HepG2 (cell line): Measurements from ENCODE around the gene P2RX5. TPM values are rescaled to one million over a fixed set of nuclear protein-coding genes. Genes with fewer than 3 reads are reported as not detected.
A peak's percentile ranks its signal among the peaks of the same experiment; 100 is the strongest.

Source experiments
- ATAC-seq: fragments of 200-7000 bp; cut with Tn5 transposase; 3 replicates; pipeline ENCODE4 v1.9.1; 2020; ENCODE audit warnings: mild to moderate bottlenecking, moderate library complexity
- BruUV-seq: library from RNA; stranded (reverse); fragments of 400-500 nt; replicated peaks from 2 replicates; lab custom pipeline; 2021; lab: Mats Ljungman, UMichigan
- CTCF ChIA-PET: fragments of 300-600 bp; formaldehyde crosslinking; extraction: SDS; loops from one replicate; lab custom pipeline; 2021; ENCODE audit warnings: low total read pairs, inconsistent platforms, low intra/inter-chr PET ratio; lab: Yijun Ruan, JAX
- POLR2A ChIA-PET: fragments of 350-600 bp; sonication (Branson Sonifier 250); formaldehyde crosslinking; loops from one replicate; lab custom pipeline; 2020; ENCODE audit warnings: antibody characterized with exemption, inconsistent platforms; lab: Yijun Ruan, JAX
- DNase-seq: peaks from one replicate; pipeline ENCODE4 v3.0.0-alpha.2; 2015; ENCODE audit warnings: low spot score
- FAIRE-seq: peaks from 3 replicates; lab custom pipeline; 2011; peaks lifted over from hg19 to GRCh38; lab: Jason Lieb, UNC
- H2AFZ ChIP-seq: one replicate; pipeline ENCODE4 v1.6.1; 2011; ENCODE audit warnings: low read length, inconsistent platforms
- H3K27ac ChIP-seq: fragments of 300-600 bp; 3 replicates; pipeline ENCODE4 v1.8.0; 2011; ENCODE audit warnings: mixed run types, mild to moderate bottlenecking, mixed read lengths, low read length, inconsistent platforms; ENCODE audit not compliant: insufficient read depth; ENCODE audit errors: extremely low read length
- H3K27me3 ChIP-seq, 2 experiments: fragments of 200-600 bp in 1 of 2; 2 replicates in 1 of 2; 3 replicates in 1 of 2; pipeline versions ENCODE4 v1.6.0 to v1.8.0; 2011; ENCODE audit warnings: low read length in 2 of 2, mild to moderate bottlenecking in 2 of 2, moderate library complexity in 2 of 2, inconsistent platforms in 1 of 2; ENCODE audit not compliant: insufficient read depth in 2 of 2, control insufficient read depth in 1 of 2
- H3K36me3 ChIP-seq, 2 experiments: fragments of 200-600 bp in 1 of 2; replicated peaks in 1 of 2; 2 replicates in 1 of 2; 3 replicates in 1 of 2; pipeline versions ENCODE4 v1.5.1 to v1.8.0; 2011; ENCODE audit warnings: low read length in 2 of 2, inconsistent platforms in 1 of 2; ENCODE audit not compliant: insufficient read depth in 2 of 2, control insufficient read depth in 1 of 2
- H3K4me1 ChIP-seq: 2 replicates; pipeline ENCODE4 v1.5.1; 2012; ENCODE audit warnings: low read length, inconsistent platforms; ENCODE audit not compliant: insufficient read depth
- H3K4me2 ChIP-seq: 2 replicates; pipeline ENCODE4 v1.6.0; 2011; ENCODE audit warnings: low read depth, low read length, inconsistent platforms
- H3K4me3 ChIP-seq, 3 experiments: fragments of 200-600 bp in 1 of 3; sonication (generic), shearing (Covaris generic) in 1 of 3; replicated peaks in 1 of 3; 2 replicates each; pipeline ENCODE4 v1.5.1; 2011 to 2016; ENCODE audit warnings: low read length in 3 of 3, inconsistent platforms in 2 of 3, low read depth in 2 of 3, mild to moderate bottlenecking in 2 of 3, control low read depth in 1 of 3, mixed read lengths in 1 of 3; ENCODE audit not compliant: insufficient read depth in 1 of 3
- H3K79me2 ChIP-seq: one replicate; pipeline ENCODE4 v1.6.1; 2011; ENCODE audit warnings: low read length, inconsistent platforms; ENCODE audit not compliant: insufficient read depth
- H3K9ac ChIP-seq: 2 replicates; pipeline ENCODE4 v1.6.0; 2011; ENCODE audit warnings: mild to moderate bottlenecking, low read depth, low read length, inconsistent platforms; ENCODE audit not compliant: insufficient read depth
- H3K9me3 ChIP-seq: 2 replicates; pipeline ENCODE4 v1.5.1; 2012; ENCODE audit warnings: mild to moderate bottlenecking, low read length
- H4K20me1 ChIP-seq: 2 replicates; pipeline ENCODE4 v1.6.0; 2011; ENCODE audit warnings: inconsistent platforms, mild to moderate bottlenecking, low read length, moderate library complexity; ENCODE audit not compliant: insufficient read depth
- CEBPB ChIP-seq: IDR thresholded peaks from 2 replicates; pipeline ENCODE4 v1.6.1; 2011; ENCODE audit warnings: low read depth, low read length, improper control_type of control experiment, borderline replicate concordance
- CREBL2 ChIP-seq: sonication (generic); formaldehyde crosslinking; IDR thresholded peaks from 2 replicates; pipeline ENCODE4 v1.8.1; 2023; ENCODE audit warnings: missing genetic modification reagents, mild to moderate bottlenecking, borderline replicate concordance
- E2F2 ChIP-seq: sonication (generic); formaldehyde crosslinking; IDR thresholded peaks from 2 replicates; pipeline ENCODE4 v1.4.0; 2020; ENCODE audit warnings: missing genetic modification reagents, borderline replicate concordance
- FOXK2 ChIP-seq: fragments of 450-650 bp; IDR thresholded peaks from 2 replicates; pipeline ENCODE4 v1.6.1; 2016
- GABPB1 ChIP-seq: IDR thresholded peaks from 2 replicates; pipeline ENCODE4 v1.6.1; 2016; ENCODE audit warnings: mild to moderate bottlenecking, missing genetic modification reagents, moderate library complexity, missing compliant biosample characterization
- GMEB1 ChIP-seq: sonication (generic); formaldehyde crosslinking; IDR thresholded peaks from 2 replicates; pipeline ENCODE4 v1.5.1; 2020; ENCODE audit warnings: missing genetic modification reagents, mild to moderate bottlenecking, borderline replicate concordance
- HOXD1 ChIP-seq: sonication (generic); formaldehyde crosslinking; IDR thresholded peaks from 2 replicates; pipeline ENCODE4 v1.5.0; 2020; ENCODE audit warnings: missing genetic modification reagents
- KLF9 ChIP-seq: IDR thresholded peaks from 2 replicates; pipeline ENCODE4 v1.6.1; 2016; ENCODE audit warnings: low read depth
- MXD4 ChIP-seq: IDR thresholded peaks from 2 replicates; pipeline ENCODE4 v1.6.1; 2016; ENCODE audit warnings: mild to moderate bottlenecking, missing biosample characterization, missing genetic modification reagents
- NR2F1 ChIP-seq, 2 experiments: fragments of 450-650 bp in 1 of 2; formaldehyde crosslinking in 1 of 2; IDR thresholded peaks; 2 replicates each; pipeline versions ENCODE4 v1.5.0 to v1.6.1; 2016 to 2020; ENCODE audit warnings: mild to moderate bottlenecking in 1 of 2, missing compliant biosample characterization in 1 of 2, missing genetic modification reagents in 1 of 2, moderate library complexity in 1 of 2
- PAX8 ChIP-seq: sonication (generic); formaldehyde crosslinking; IDR thresholded peaks from 2 replicates; pipeline ENCODE4 v1.8.0; 2022; ENCODE audit warnings: mild to moderate bottlenecking, missing genetic modification reagents, borderline replicate concordance
- RCOR2 ChIP-seq: IDR thresholded peaks from 2 replicates; pipeline ENCODE4 v1.6.1; 2016; ENCODE audit warnings: missing biosample characterization, missing genetic modification reagents
- SKI ChIP-seq: fragments of 450-650 bp; IDR thresholded peaks from one replicate; pipeline ENCODE4 v1.6.1; 2018; ENCODE audit warnings: mild to moderate bottlenecking; ENCODE audit not compliant: partially characterized antibody
- SMARCE1 ChIP-seq: fragments of 450-650 bp; IDR thresholded peaks from 2 replicates; pipeline ENCODE4 v1.6.1; 2017; ENCODE audit warnings: borderline replicate concordance
- SP2 ChIP-seq: sonication (generic); formaldehyde crosslinking; IDR thresholded peaks from 2 replicates; pipeline ENCODE4 v1.5.1; 2020; ENCODE audit warnings: mild to moderate bottlenecking, missing genetic modification reagents
- ZNF3 ChIP-seq: IDR thresholded peaks from 2 replicates; pipeline ENCODE4 v1.7.0; 2017; ENCODE audit warnings: inconsistent platforms
- ZNF788 ChIP-seq: sonication (generic); formaldehyde crosslinking; IDR thresholded peaks from 2 replicates; pipeline ENCODE4 v1.5.0; 2020; ENCODE audit warnings: mild to moderate bottlenecking, missing genetic modification reagents, borderline replicate concordance
- ZNF816 ChIP-seq: sonication (generic); formaldehyde crosslinking; IDR thresholded peaks from 2 replicates; pipeline ENCODE4 v1.8.0; 2022; ENCODE audit warnings: missing genetic modification reagents, mild to moderate bottlenecking, borderline replicate concordance
- WGBS: methylation state at CpG from one replicate; pipeline ENCODE4 v1.1.6; 2017; ENCODE audit warnings: low lambda C conversion rate; 5-methylcytosine and 5-hydroxymethylcytosine counted together
- in situ Hi-C: cut with HindIII; loops from 2 replicates; pipeline ENCODE4 v1.10.0; 2017; ENCODE audit warnings: low pct_unique_long_range_greater_than_20kb; ENCODE audit not compliant: extremely low pct_ligation_motif_present
- intact Hi-C: fragments of 100-400 bp; cut with micrococcal nuclease; formaldehyde crosslinking; loops from one replicate; pipeline ENCODE4 v1.10.0; 2022; ENCODE audit not compliant: unreplicated experiment
- polyA plus RNA-seq, 8 experiments: library from polyadenylated mRNA; depleted of rRNA in 3 of 8; stranded (reverse) in 7 of 8; unstranded in 1 of 8; fragments of >200 nt; fragmentation: Illumina TruSeq in 4 of 8; extraction: Trizol in 4 of 8; gene quantifications; 2 replicates each; pipeline versions ENCODE4 v1.2.1 to v1.2.3, GENCODE V29; 2011 to 2016; ENCODE audit warnings: low read depth in 4 of 8, missing spikeins in 1 of 8, mixed read lengths in 1 of 8; ENCODE audit not compliant: insufficient read depth in 1 of 8
- total RNA-seq, 5 experiments: library from RNA; depleted of rRNA; stranded (reverse); fragments of >200 nt; fragmentation: Illumina TruSeq; extraction: Trizol; gene quantifications; 2 replicates each; pipeline ENCODE4 v1.2.3, GENCODE V29; 2016; ENCODE audit warnings: low read depth in 1 of 5

The P2RX5 gene
- total and polyA plus RNA-seq, 2 of the 13 experiments (the other 11 are each of a cell fraction or from before 2014, with no cell fraction given): 0.95 to 1.7 TPM

- in situ Hi-C loops: no loop called here
- no peaks in the 10 kb centered on the region for H4K20me1 ChIP-seq
- ChIA-PET CTCF (no interaction called here), POLR2A (interaction anchor here (0.7 to 2.2 kb wide), 12 partner anchors 10 to 674 kb away, joined by 3 to 13 read pairs (median 5); partner anchors contain the start of genes CTNS, NCBP3, SHPK and TAX1BP3)
- H3K4me1 ChIP-seq: peaks cover 58% of the 10 kb centered on the region
- 28% methylated on average over 6 of the region's 6 CpGs for WGBS
- peak overlapping the region; percentile 84 for H3K9ac ChIP-seq
- H3K27me3 ChIP-seq: no peaks in the 10 kb centered on the region; a peak in 1 of 5 replicates
- peak overlapping the region; percentile 83 for H3K4me2 ChIP-seq
- peaks cover 2 to 11% of the 10 kb centered on the region in 2 experiments; a peak in 3 of 5 replicates for H3K36me3 ChIP-seq
- H3K79me2 ChIP-seq: peaks cover 38% of the 10 kb centered on the region
- intact Hi-C loops: no loop called here
- H2AFZ ChIP-seq: no peak overlapping the region
- H3K4me3 ChIP-seq: peak overlapping the region; percentile 65 to 99 (median 95)
- peak overlapping the region; percentile 80 for H3K27ac ChIP-seq
- TF ChIP-seq CEBPB (0 out of 2 replicates have a peak, but pooled peaks have one; percentile 1), HOXD1 (CRISPR knock-in tag) (no peak)
- TF ChIP-seq, all 625 proteins: peak for 1
- FAIRE-seq (no peak), DNase-seq (no peak), ATAC-seq (no peak)
- no peaks in the 10 kb centered on the region for H3K9me3 ChIP-seq
- BruUV-seq: no TSS peak
These were observed 26.8 kb upstream of the P2RX5 start for GRCh38 chr17:3722716-3723115.

- Histone ChIP-seq H3K4me1 (peaks cover 34% of the 10 kb centered on the region), H3K9ac (no peak overlapping the region), H3K27ac (no peak overlapping the region), H3K79me2 (peaks cover 13% of the 10 kb centered on the region), H3K4me2 (no peak overlapping the region), H3K4me3 (no peak overlapping the region), H3K36me3 (peaks cover 8 to 39% of the 10 kb centered on the region in 2 experiments; a peak in 4 of 5 replicates), H3K27me3 (no peaks in the 10 kb centered on the region; a peak in 1 of 5 replicates), H3K9me3 (no peaks in the 10 kb centered on the region), H2AFZ (no peak overlapping the region), H4K20me1 (no peaks in the 10 kb centered on the region)
- FAIRE-seq (no peak), DNase-seq (no peak), ATAC-seq (no peak)
- in situ Hi-C loops: no loop called here
- no TSS peak for BruUV-seq
- intact Hi-C loops: no loop called here
- ChIA-PET CTCF (no interaction called here), POLR2A (no interaction called here)
- TF ChIP-seq CREBL2 (CRISPR knock-in tag) (no peak), SKI (no peak), KLF9 (CRISPR knock-in tag) (no peak), NR2F1 (CRISPR knock-in tag; IDR thresholded peaks at IDR 0.05) (no peak), ZNF788 (CRISPR knock-in tag) (no peak), E2F2 (CRISPR knock-in tag) (no peak), SMARCE1 (no peak), GABPB1 (CRISPR knock-in tag) (no peak), PAX8 (CRISPR knock-in tag) (no peak), SP2 (CRISPR knock-in tag) (no peak), FOXK2 (no peak), ZNF816 (CRISPR knock-in tag) (no peak), ZNF3 (no peak), GMEB1 (CRISPR knock-in tag) (no peak), RCOR2 (CRISPR knock-in tag) (no peak), MXD4 (no peak)
These were observed 23.3 kb upstream of the P2RX5 start for GRCh38 chr17:3719265-3719664.
